Activated T-helper 1 cell treated with anti-CD3 and anti-CD28 coated beads, Interleukin-12 subunit alpha, Interleukin-12 subunit beta, Interleukin-2, Interleukin-4 antibody, amounts not matched to agents 30 ng/mL and 10 ng/mL and 1 ng/mL, durations not matched to agents 14 hours and 24 hours and 36 hours (primary cell): Measurements from ENCODE around the gene ACSL4. TPM values are rescaled to one million over a fixed set of nuclear protein-coding genes. Genes with fewer than 3 reads are reported as not detected.

Experiments used
- DNase-seq: peaks from one replicate; pipeline ENCODE4 v3.0.0; 2021; ENCODE audit warnings: low spot score
- H3K27ac Mint-ChIP-seq: one replicate; pipeline ENCODE4 v1.8.0; 2021; ENCODE audit warnings: mild to moderate bottlenecking, mixed read lengths
- H3K27me3 Mint-ChIP-seq: one replicate; pipeline ENCODE4 v1.8.0; 2022; ENCODE audit warnings: mild to moderate bottlenecking, moderate library complexity, mixed read lengths; ENCODE audit not compliant: insufficient read depth
- H3K36me3 Mint-ChIP-seq: one replicate; pipeline ENCODE4 v1.8.0; 2021; ENCODE audit warnings: low read depth, mixed read lengths
- H3K4me1 Mint-ChIP-seq: one replicate; pipeline ENCODE4 v1.8.0; 2021; ENCODE audit warnings: low read depth, mixed read lengths
- H3K4me3 Mint-ChIP-seq: one replicate; pipeline ENCODE4 v1.8.0; 2021; ENCODE audit warnings: mild to moderate bottlenecking, moderate library complexity, mixed read lengths
- H3K9me3 Mint-ChIP-seq: one replicate; pipeline ENCODE4 v1.8.0; 2021; ENCODE audit warnings: mixed read lengths
- intact Hi-C: fragments of 100-400 bp; cut with micrococcal nuclease; formaldehyde crosslinking; loops from one replicate; pipeline ENCODE4 v1.15.1; 2024
- total RNA-seq: library from RNA; stranded (reverse); gene quantifications from 2 replicates; pipeline ENCODE4 v1.2.3, GENCODE V29; 2022

The ACSL4 gene
- total RNA-seq, result 76.0 and 77.3 TPM in 2 replicates

DNA sequence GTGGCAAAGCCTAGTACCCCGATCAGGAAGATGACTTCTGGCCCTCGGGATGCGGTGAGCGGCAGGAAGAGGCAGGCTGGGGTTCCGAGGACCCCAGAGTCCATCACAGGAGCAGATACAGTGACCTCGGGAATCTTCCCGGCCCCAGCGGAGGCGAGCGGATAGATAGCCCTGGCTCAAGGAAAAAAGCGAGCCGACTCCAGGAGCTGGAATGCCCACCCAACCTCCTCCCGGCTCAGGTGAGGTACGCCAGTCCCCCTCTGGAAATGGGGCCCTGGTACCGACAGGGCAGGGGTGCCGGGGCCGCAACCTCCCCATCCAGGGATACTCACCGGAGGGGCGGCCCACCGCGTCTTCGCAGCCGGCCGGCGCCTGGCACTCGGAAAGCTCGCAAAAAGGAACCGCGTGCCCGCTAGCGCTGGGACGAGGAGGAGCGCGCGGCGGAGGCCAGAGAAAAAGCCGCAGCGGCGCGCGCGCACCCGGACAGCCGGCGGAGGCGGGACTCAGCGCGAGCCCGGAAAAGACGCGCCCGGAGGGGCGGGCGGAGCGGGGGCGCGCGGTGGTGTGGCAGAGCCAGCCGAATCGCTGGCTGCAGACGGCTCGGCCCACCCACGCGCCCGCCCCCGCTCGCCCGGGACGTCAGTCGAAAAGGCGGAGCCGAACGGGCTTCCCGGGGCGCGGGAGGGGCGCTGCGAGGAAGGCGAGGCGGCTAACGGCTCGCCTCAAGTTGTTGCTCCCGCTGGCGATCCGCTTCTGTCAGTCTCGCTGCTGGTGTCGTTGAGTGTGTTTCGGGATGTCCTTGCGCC lies at the start of gene ACSL4:
TSS of gene ACSL4 (minus strand) at position 451 of the 806 bp plus-strand sequence. CDS start 49,894 bp downstream, outside the sequence.
- peaks cover 32% of the 10 kb centered on the region for H3K4me1 Mint-ChIP-seq
- DNase-seq, result peak; percentile 81
- H3K27ac Mint-ChIP-seq, result peak within 1 kb of the TSS; percentile 95
- peaks cover 2% of the 10 kb centered on the region for H3K27me3 Mint-ChIP-seq
- H3K4me3 Mint-ChIP-seq, result peak within 1 kb of the TSS; percentile 93
- no peaks in the 10 kb centered on the region for H3K9me3 Mint-ChIP-seq
- intact Hi-C loops, result loop anchor here (1.0 to 5.0 kb wide), 9 partner anchors 20 to 1641 kb away; partner anchors contain the start of genes ATG4A, NXT2, PSMD10 and TMEM164
- peaks cover 10% of the 10 kb centered on the region for H3K36me3 Mint-ChIP-seq

- Mint-ChIP-seq H3K9me3 (no peaks in the 10 kb centered on the region), H3K4me3 (no peak overlapping the region), H3K36me3 (no peaks in the 10 kb centered on the region), H3K4me1 (peaks cover 4% of the 10 kb centered on the region), H3K27me3 (no peaks in the 10 kb centered on the region), H3K27ac (no peak overlapping the region)
- no peak for DNase-seq
- intact Hi-C loops, result no loop called here
Observed at GRCh38 chrX:109777749-109778148, 44.7 kb upstream of the ACSL4 start.

DNA sequence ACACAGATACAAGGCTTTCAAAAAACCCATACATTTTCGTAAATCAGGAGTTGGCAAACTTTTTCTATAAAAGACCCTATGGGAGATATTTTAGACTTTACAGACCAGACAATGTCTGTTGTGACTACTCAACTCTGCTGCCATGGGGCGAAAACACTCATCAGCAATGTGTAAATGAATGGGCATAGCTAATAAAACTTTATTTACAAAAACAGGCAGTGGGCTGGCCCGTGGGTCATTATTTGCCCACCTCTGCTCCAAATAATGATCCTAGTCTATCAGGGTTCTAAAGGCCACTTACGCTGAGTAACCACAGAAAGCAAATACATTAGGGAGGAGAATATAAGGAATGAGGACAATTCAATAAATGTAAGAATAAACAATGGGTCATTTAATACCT lies 43.9 kb upstream of the ACSL4 start:
- DNase-seq, result no peak
- H3K27ac Mint-ChIP-seq, result no peak overlapping the region
- H3K27me3 Mint-ChIP-seq, result no peaks in the 10 kb centered on the region
- no peak overlapping the region for H3K4me3 Mint-ChIP-seq
- no peaks in the 10 kb centered on the region for H3K36me3 Mint-ChIP-seq
- intact Hi-C loops, result no loop called here
- no peaks in the 10 kb centered on the region for H3K9me3 Mint-ChIP-seq
- no peaks in the 10 kb centered on the region for H3K4me1 Mint-ChIP-seq

DNA sequence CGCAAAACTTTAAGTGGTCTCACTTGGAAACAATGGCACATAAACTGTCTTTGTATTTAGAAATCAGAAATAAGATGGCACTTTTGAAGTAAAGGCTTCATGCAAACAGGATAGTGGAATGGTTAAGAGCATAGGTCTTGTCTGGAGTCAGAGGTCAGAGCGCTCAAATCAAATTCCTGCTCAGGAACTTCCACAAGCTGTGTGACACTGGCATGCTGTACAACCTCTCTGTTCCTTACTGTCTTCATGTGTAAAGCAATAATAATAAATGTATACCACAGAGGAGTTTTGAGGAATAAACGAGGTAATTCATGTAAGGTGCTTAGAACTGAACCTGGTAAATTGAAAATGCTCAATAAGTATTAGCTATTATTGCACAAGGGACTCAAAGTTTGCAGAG lies 43.4 kb upstream of the ACSL4 start:
- intact Hi-C loops, result no loop called here
- H3K4me3 Mint-ChIP-seq, result no peak overlapping the region
- no peak for DNase-seq
- H3K9me3 Mint-ChIP-seq, result no peaks in the 10 kb centered on the region
- H3K27ac Mint-ChIP-seq, result no peak overlapping the region
- H3K27me3 Mint-ChIP-seq, result no peaks in the 10 kb centered on the region
- no peaks in the 10 kb centered on the region for H3K4me1 Mint-ChIP-seq
- H3K36me3 Mint-ChIP-seq, result no peaks in the 10 kb centered on the region

DNA sequence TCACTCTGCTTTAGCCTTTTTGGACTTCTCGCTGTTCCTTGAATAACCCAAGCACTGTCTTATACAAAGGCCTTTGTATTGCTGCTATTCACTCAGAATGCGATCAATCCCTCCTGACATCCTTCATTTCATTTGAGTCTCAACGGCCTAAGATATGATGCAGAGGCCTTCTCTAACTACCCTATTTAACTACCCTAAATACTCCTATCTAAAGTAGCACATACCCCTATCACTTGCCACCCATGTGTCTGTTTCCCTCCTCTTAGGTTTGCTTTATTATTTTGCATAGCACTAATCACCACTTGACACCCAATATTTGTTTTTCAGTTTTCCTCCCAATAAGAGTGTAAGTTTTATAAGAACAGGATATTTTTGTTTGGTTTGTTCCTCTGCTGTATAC lies 42.3 kb upstream of the ACSL4 start:
- H3K9me3 Mint-ChIP-seq, result no peaks in the 10 kb centered on the region
- DNase-seq, result no peak
- H3K36me3 Mint-ChIP-seq, result no peaks in the 10 kb centered on the region
- no peaks in the 10 kb centered on the region for H3K4me1 Mint-ChIP-seq
- H3K4me3 Mint-ChIP-seq, result no peak overlapping the region
- intact Hi-C loops, result no loop called here
- no peak overlapping the region for H3K27ac Mint-ChIP-seq
- H3K27me3 Mint-ChIP-seq, result no peaks in the 10 kb centered on the region

- Mint-ChIP-seq H3K4me1 (no peaks in the 10 kb centered on the region), H3K4me3 (no peak overlapping the region), H3K36me3 (no peaks in the 10 kb centered on the region), H3K9me3 (no peaks in the 10 kb centered on the region), H3K27me3 (peaks cover 2% of the 10 kb centered on the region), H3K27ac (no peak overlapping the region)
- no peak for DNase-seq
- intact Hi-C loops, result no loop called here
Observed at GRCh38 chrX:109774706-109775105, 41.6 kb upstream of the ACSL4 start.

- Mint-ChIP-seq H3K27me3 (peaks cover 3% of the 10 kb centered on the region), H3K9me3 (no peaks in the 10 kb centered on the region), H3K27ac (no peak overlapping the region), H3K4me3 (no peak overlapping the region), H3K4me1 (no peaks in the 10 kb centered on the region), H3K36me3 (no peaks in the 10 kb centered on the region)
- intact Hi-C loops, result no loop called here
- no peak for DNase-seq
Observed at GRCh38 chrX:109774136-109774535, 41.1 kb upstream of the ACSL4 start.

DNA sequence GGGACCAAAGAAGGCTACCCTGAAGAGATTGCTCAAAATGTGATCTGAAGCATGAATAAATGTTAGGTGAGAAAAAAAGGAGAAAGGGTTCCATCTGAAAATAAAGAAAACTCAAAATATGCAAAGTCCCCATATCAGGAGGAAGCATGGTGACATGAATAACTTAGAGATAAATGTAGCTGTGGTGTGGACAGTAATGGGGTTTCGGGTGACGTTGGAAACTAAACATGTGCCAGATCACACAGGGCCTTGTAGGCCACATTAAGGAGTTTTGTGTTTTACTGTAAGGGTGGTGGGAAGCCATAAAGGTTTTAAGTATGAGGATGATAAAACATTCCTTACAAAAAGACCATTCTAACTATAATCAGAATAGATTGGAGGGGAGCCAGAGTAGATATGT lies 40.3 kb upstream of the ACSL4 start:
- Mint-ChIP-seq H3K4me3 (no peak overlapping the region), H3K4me1 (no peaks in the 10 kb centered on the region)

GRCh38 chrX:109770780-109771179 lies 37.7 kb upstream of the ACSL4 start:
- Mint-ChIP-seq H3K4me3 (no peak overlapping the region), H3K9me3 (no peaks in the 10 kb centered on the region), H3K36me3 (no peaks in the 10 kb centered on the region), H3K4me1 (no peaks in the 10 kb centered on the region), H3K27me3 (peaks cover 3% of the 10 kb centered on the region), H3K27ac (no peak overlapping the region)
- no peak for DNase-seq
- intact Hi-C loops, result no loop called here

More for the DNA sequence above, 40.3 kb upstream of the ACSL4 start:
- Mint-ChIP-seq H3K36me3 (no peaks in the 10 kb centered on the region), H3K9me3 (no peaks in the 10 kb centered on the region), H3K27ac (no peak overlapping the region), H3K27me3 (peaks cover 3% of the 10 kb centered on the region)
- intact Hi-C loops, result no loop called here
- DNase-seq, result no peak

DNA sequence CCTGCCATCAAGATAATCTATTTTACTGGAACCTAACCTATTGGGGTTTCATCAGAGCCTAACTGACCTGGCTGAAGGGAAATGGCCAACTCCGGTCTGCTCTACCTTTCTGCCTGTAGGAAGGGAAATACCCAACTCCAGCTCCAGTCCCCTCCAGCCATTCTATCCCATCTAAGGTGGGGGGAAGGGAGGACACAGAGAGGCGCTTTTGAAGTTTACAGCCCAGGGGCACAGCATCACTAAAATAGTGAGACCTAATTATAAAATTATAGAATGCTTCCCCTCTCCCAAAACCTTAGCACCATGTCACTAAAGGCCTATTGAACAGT lies 27.8 kb upstream of the ACSL4 start:
- no peak for DNase-seq
- Mint-ChIP-seq H3K4me3 (no peak overlapping the region), H3K27me3 (peaks cover 5% of the 10 kb centered on the region), H3K36me3 (no peaks in the 10 kb centered on the region), H3K4me1 (peaks cover 9% of the 10 kb centered on the region), H3K9me3 (no peaks in the 10 kb centered on the region), H3K27ac (no peak overlapping the region)
- intact Hi-C loops, result no loop called here

DNA sequence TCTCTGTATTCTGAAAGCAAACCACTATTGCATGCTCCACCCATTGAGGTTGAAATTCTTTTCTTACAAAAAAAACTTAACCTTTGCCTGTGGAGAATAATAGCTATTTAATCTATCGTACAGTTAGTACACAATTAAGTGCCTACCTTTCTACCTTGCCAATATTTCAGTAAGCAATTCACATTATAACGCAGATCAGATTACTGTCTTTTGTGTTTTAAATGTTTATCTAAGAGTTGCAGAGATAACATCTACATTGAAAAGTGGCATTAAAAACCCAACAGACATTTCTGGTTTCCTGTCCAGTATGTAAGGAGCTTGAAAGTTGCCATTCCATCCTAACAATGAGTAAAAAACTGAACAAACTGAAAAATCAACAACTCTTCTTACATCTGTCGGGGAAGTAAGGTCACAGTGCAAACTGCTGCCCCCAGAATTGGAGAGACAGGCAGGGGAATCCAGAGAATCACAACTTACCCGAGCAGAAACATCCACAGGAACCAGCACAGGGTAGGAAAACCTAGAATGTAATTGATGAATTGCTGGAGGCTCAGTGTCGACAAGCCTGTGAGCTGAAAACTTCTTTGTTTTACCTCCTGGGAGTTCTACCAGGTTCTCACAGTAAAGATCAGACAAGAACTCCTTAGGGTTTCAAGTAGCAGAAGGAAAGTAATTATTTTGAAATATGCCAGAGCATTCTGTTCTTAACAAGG lies 27.3 kb upstream of the ACSL4 start:
- no peaks in the 10 kb centered on the region for H3K36me3 Mint-ChIP-seq
- H3K27me3 Mint-ChIP-seq, result peaks cover 5% of the 10 kb centered on the region
- intact Hi-C loops, result no loop called here
- DNase-seq, result no peak
- no peak overlapping the region for H3K4me3 Mint-ChIP-seq
- H3K4me1 Mint-ChIP-seq, result peaks cover 9% of the 10 kb centered on the region
- H3K27ac Mint-ChIP-seq, result no peak overlapping the region
- peaks cover 4% of the 10 kb centered on the region for H3K9me3 Mint-ChIP-seq

- intact Hi-C loops, result no loop called here
- no peak for DNase-seq
Observed at GRCh38 chrX:109753256-109753655, 20.2 kb upstream of the ACSL4 start.

GRCh38 chrX:109751698-109752097 lies 18.6 kb upstream of the ACSL4 start:
- DNase-seq, result no peak
- peaks cover 11% of the 10 kb centered on the region for H3K9me3 Mint-ChIP-seq
- no peaks in the 10 kb centered on the region for H3K4me1 Mint-ChIP-seq
- H3K27me3 Mint-ChIP-seq, result no peaks in the 10 kb centered on the region
- no peak overlapping the region for H3K27ac Mint-ChIP-seq
- intact Hi-C loops, result no loop called here
- H3K36me3 Mint-ChIP-seq, result peaks cover 2% of the 10 kb centered on the region
- H3K4me3 Mint-ChIP-seq, result no peak overlapping the region

More at GRCh38 chrX:109753256-109753655, 20.2 kb upstream of the ACSL4 start:
- no peaks in the 10 kb centered on the region for H3K4me1 Mint-ChIP-seq
- no peak overlapping the region for H3K27ac Mint-ChIP-seq
- no peaks in the 10 kb centered on the region for H3K27me3 Mint-ChIP-seq
- peaks cover 11% of the 10 kb centered on the region for H3K9me3 Mint-ChIP-seq
- peaks cover 2% of the 10 kb centered on the region for H3K36me3 Mint-ChIP-seq
- no peak overlapping the region for H3K4me3 Mint-ChIP-seq
